ENCODE measurements around the gene CPA4.

The CPA4 gene

GRCh38 chr7:130288168-130288567 lies 4.8 kb upstream of the CPA4 start:
- TF ChIP-seq CTCF (IDR thresholded peaks at IDR 0.05; ENCODE audit: extremely low read depth, missing control alignments) = no peak
- no peak for DNase-seq (ENCODE audit: low spot score)

- no peak for TF ChIP-seq CTCF (IDR thresholded peaks at IDR 0.05; ENCODE audit: extremely low read depth, missing control alignments)
- DNase-seq (ENCODE audit: low spot score) = no peak
Observed at GRCh38 chr7:130288829-130289228, 4.1 kb upstream of the CPA4 start.

- TF ChIP-seq CTCF (IDR thresholded peaks at IDR 0.05; ENCODE audit: extremely low read depth, missing control alignments) = no peak
- DNase-seq (ENCODE audit: low spot score) = no peak
Observed at GRCh38 chr7:130289478-130289877, 3.5 kb upstream of the CPA4 start.

GRCh38 chr7:130290745-130291144 lies 2.2 kb upstream of the CPA4 start:
- TF ChIP-seq CTCF (IDR thresholded peaks at IDR 0.05; ENCODE audit: extremely low read depth, missing control alignments) = no peak
- DNase-seq (ENCODE audit: low spot score) = no peak

GRCh38 chr7:130293521-130293920 lies 560 bp downstream of the CPA4 start:
- TF ChIP-seq CTCF (IDR thresholded peaks at IDR 0.05; ENCODE audit: extremely low read depth, missing control alignments) = no peak
- DNase-seq (ENCODE audit: low spot score) = no peak

GRCh38 chr7:130294314-130294713 lies 1.4 kb downstream of the CPA4 start:
- no peak for DNase-seq (ENCODE audit: low spot score)
- TF ChIP-seq CTCF (IDR thresholded peaks at IDR 0.05; ENCODE audit: extremely low read depth, missing control alignments) = no peak

GRCh38 chr7:130296221-130296951 lies 3.4 kb downstream of the CPA4 start:
- no peak for DNase-seq (ENCODE audit: low spot score)
- TF ChIP-seq CTCF (IDR thresholded peaks at IDR 0.05; ENCODE audit: extremely low read depth, missing control alignments) = no peak

Data from GM20000 (cell line).